Measurements from ENCODE around the gene NHP2.

NHP2 gene

GRCh38 chr5:178116143-178116885 lies 37.4 kb downstream of the NHP2 start:
- TF ChIP-seq CTCF (IDR thresholded peaks at IDR 0.05) = no peak
- Histone ChIP-seq H3K36me3 (peaks cover 0 to under 1% (median 0%) of the 10 kb centered on the region in 3 donors), H3K27ac (no peak overlapping the region), H3K4me1 (peaks cover 0 to 32% (median 15%) of the 10 kb centered on the region in 4 donors), H3K9me3 (no peaks in the 10 kb centered on the region), H3K27me3 (peaks cover 0 to 94% of the 10 kb centered on the region in 2 donors), H3K4me3 (no peak overlapping the region)
- intact Hi-C loops (cut with DNase I; ENCODE audit: low total_unique reads) = no loop called here
- DNase-seq = no peak

- Histone ChIP-seq H3K4me1 (peaks cover 0 to 28% (median 13%) of the 10 kb centered on the region in 4 donors), H3K27ac (no peak overlapping the region), H3K9me3 (no peaks in the 10 kb centered on the region), H3K27me3 (peaks cover 0 to 94% of the 10 kb centered on the region in 2 donors), H3K36me3 (no peaks in the 10 kb centered on the region), H3K4me3 (no peak overlapping the region)
- no peak for DNase-seq
- no peak for TF ChIP-seq CTCF (IDR thresholded peaks at IDR 0.05)
- intact Hi-C loops (cut with DNase I; ENCODE audit: low total_unique reads) = no loop called here
Observed at GRCh38 chr5:178115814-178116142, 37.9 kb downstream of the NHP2 start.

GRCh38 chr5:178115136-178115813 lies 38.4 kb downstream of the NHP2 start:
- H3K27me3 ChIP-seq = peaks cover 0 to 93% of the 10 kb centered on the region in 2 donors
- peaks cover 0 to 28% (median 13%) of the 10 kb centered on the region in 4 donors for H3K4me1 ChIP-seq
- TF ChIP-seq CTCF (IDR thresholded peaks at IDR 0.05) = no peak
- intact Hi-C loops (cut with DNase I; ENCODE audit: low total_unique reads) = no loop called here
- DNase-seq = no peak
- no peaks in the 10 kb centered on the region for H3K9me3 ChIP-seq
- H3K36me3 ChIP-seq = no peaks in the 10 kb centered on the region
- no peak overlapping the region for H3K4me3 ChIP-seq
- no peak overlapping the region for H3K27ac ChIP-seq

- no peaks in the 10 kb centered on the region for H3K9me3 ChIP-seq
- H3K27ac ChIP-seq = no peak overlapping the region
- H3K36me3 ChIP-seq = no peaks in the 10 kb centered on the region
- no peak for TF ChIP-seq CTCF (IDR thresholded peaks at IDR 0.05)
- H3K27me3 ChIP-seq = peaks cover 0 to 85% of the 10 kb centered on the region in 2 donors
- no peak for DNase-seq
- peak overlapping the region in 1 of 2 donors; percentile 43 for H3K4me3 ChIP-seq
- peaks cover 0 to 28% (median 13%) of the 10 kb centered on the region in 4 donors for H3K4me1 ChIP-seq
- intact Hi-C loops (cut with DNase I; ENCODE audit: low total_unique reads) = no loop called here
Observed at GRCh38 chr5:178114325-178115135, 39.2 kb downstream of the NHP2 start.

DNA sequence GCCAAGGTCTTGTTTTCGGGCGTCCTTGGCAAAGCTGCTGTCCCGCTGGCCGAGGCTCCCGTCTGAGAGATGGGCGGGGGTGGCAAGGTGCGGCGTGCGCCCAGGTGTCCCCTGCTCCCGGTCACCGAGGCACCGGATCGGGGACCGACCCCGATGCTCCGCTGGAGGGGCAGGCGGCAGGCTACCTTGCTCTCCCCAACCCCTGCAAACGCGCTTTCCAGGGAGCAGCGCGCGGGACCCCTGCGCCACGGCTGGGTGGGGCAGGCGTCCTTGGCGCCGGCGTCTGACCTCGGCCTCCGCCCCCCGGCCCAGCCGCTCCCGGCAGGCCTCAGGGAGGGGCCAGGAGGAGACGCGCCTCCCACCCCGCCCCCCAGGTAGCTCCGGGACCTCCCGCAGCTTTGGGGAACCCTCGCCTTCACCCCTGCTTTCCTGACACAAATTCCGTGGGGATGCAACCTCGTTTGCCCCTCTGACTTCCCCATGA lies 39.8 kb downstream of the NHP2 start:
- Histone ChIP-seq H3K27ac (no peak overlapping the region), H3K4me3 (peak overlapping the region; percentile 34 to 43), H3K4me1 (peaks cover 0 to 32% (median 13%) of the 10 kb centered on the region in 4 donors), H3K36me3 (no peaks in the 10 kb centered on the region), H3K27me3 (peaks cover 0 to 79% of the 10 kb centered on the region in 2 donors), H3K9me3 (no peaks in the 10 kb centered on the region)
- intact Hi-C loops (cut with DNase I; ENCODE audit: low total_unique reads) = no loop called here
- no peak for DNase-seq
- TF ChIP-seq CTCF (IDR thresholded peaks at IDR 0.05) = no peak
